HCT116 (cell line): Measurements from ENCODE around the gene SHTN1. TPM values are rescaled to one million over a fixed set of nuclear protein-coding genes. Genes with fewer than 3 reads are reported as not detected.

ENCODE experiments used
- ATAC-seq: fragments of 200-7000 bp; cut with Tn5 transposase; 2 replicates; pipeline ENCODE4 v1.9.1; 2020; ENCODE audit warnings: mild to moderate bottlenecking, moderate library complexity
- BruUV-seq: library from RNA; stranded (reverse); fragments of 400-500 nt; replicated peaks from 2 replicates; lab custom pipeline; 2021; lab: Mats Ljungman, UMichigan
- CTCF ChIA-PET: fragments of 300-600 bp; sonication (Branson Sonifier 250); formaldehyde crosslinking; loops from one replicate; lab custom pipeline; 2021; ENCODE audit warnings: antibody characterized with exemption; lab: Charles Lee
- POLR2A ChIA-PET: fragments of 300-600, 350-600 bp; sonication (Branson Sonifier 250); formaldehyde crosslinking; loops from one replicate; lab custom pipeline; 2021; ENCODE audit warnings: antibody characterized with exemption; lab: Charles Lee
- RAD21 ChIA-PET, 2 experiments: fragments of 300-600 bp; sonication (Branson Sonifier 250); formaldehyde crosslinking; loops; one replicate each; lab custom pipeline; 2023; ENCODE audit warnings: low total read pairs in 2 of 2; ENCODE audit not compliant: uncharacterized antibody in 2 of 2, unreplicated experiment in 2 of 2, low non-redundant PET in 1 of 2; lab: Charles Lee
- DNase-seq: peaks from one replicate; pipeline ENCODE4 v3.0.0-alpha.2; 2010; ENCODE audit warnings: low read depth, low spot score
- H2AFZ ChIP-seq: fragments of 200-600 bp; shearing (Covaris generic), sonication (generic); 2 replicates; pipeline ENCODE4 v1.6.1; 2017; ENCODE audit warnings: low read depth, mixed run types, mixed read lengths, antibody characterized with exemption, low read length; ENCODE audit not compliant: poor library complexity, severe bottlenecking
- H3K27ac ChIP-seq: 2 replicates; pipeline ENCODE4 v1.5.1; 2012; ENCODE audit warnings: low read depth, low read length
- H3K27me3 ChIP-seq: fragments of 200-600 bp; sonication (generic); 2 replicates; pipeline ENCODE4 v1.6.1; 2016; ENCODE audit warnings: mixed run types, low read length, mixed read lengths; ENCODE audit not compliant: insufficient read depth
- H3K36me3 ChIP-seq, 2 experiments: fragments of 200-500 bp in 1 of 2; fragments of 200-600 bp in 1 of 2; sonication (Bioruptor generic) in 1 of 2; sonication (generic) in 1 of 2; 2 replicates each; pipeline versions ENCODE4 v1.5.1 to v1.6.1; 2014 to 2016; ENCODE audit warnings: low read length in 2 of 2, inconsistent platforms in 1 of 2, mixed read lengths in 1 of 2, mixed run types in 1 of 2; ENCODE audit not compliant: insufficient read depth in 2 of 2, control insufficient read depth in 1 of 2
- H3K4me1 ChIP-seq, 2 experiments: fragments of 200-600 bp in 1 of 2; sonication (generic) in 1 of 2; 2 replicates each; pipeline versions ENCODE4 v1.5.1 to v1.6.1; 2012 to 2017; ENCODE audit warnings: low read length in 2 of 2, inconsistent platforms in 1 of 2, mild to moderate bottlenecking in 1 of 2, mixed read lengths in 1 of 2, mixed run types in 1 of 2, moderate library complexity in 1 of 2; ENCODE audit not compliant: insufficient read depth in 2 of 2, control insufficient read depth in 1 of 2
- H3K4me2 ChIP-seq: fragments of 200-600 bp; sonication (generic); 2 replicates; pipeline ENCODE4 v1.6.1; 2017; ENCODE audit warnings: mixed run types, low read length, mixed read lengths
- H3K4me3 ChIP-seq, 2 experiments: fragments of 200-600 bp in 1 of 2; sonication (generic) in 1 of 2; replicated peaks in 1 of 2; 2 replicates each; pipeline ENCODE4 v1.5.1; 2011 to 2016; ENCODE audit warnings: low read length in 2 of 2, control low read depth in 1 of 2, low read depth in 1 of 2, mild to moderate bottlenecking in 1 of 2, mixed read lengths in 1 of 2, mixed run types in 1 of 2
- H3K79me2 ChIP-seq: fragments of 200-600 bp; sonication (generic); 2 replicates; pipeline ENCODE4 v1.6.1; 2017; ENCODE audit warnings: mild to moderate bottlenecking, mixed run types, low read length, moderate library complexity, mixed read lengths; ENCODE audit not compliant: insufficient read depth
- H3K9ac ChIP-seq: fragments of 200-600 bp; sonication (generic); 2 replicates; pipeline ENCODE4 v1.6.1; 2016; ENCODE audit warnings: low read length, mixed read lengths
- H3K9me2 ChIP-seq: fragments of 200-600 bp; sonication (generic), shearing (Covaris generic); 2 replicates; pipeline ENCODE4 v1.6.1; 2017; ENCODE audit warnings: mixed run types, mild to moderate bottlenecking, moderate library complexity; ENCODE audit not compliant: insufficient read depth
- H3K9me3 ChIP-seq, 2 experiments: fragments of 200-500 bp in 1 of 2; fragments of 200-600 bp in 1 of 2; sonication (Bioruptor generic) in 1 of 2; sonication (generic) in 1 of 2; 2 replicates each; pipeline ENCODE4 v1.6.1; 2014 to 2017; ENCODE audit warnings: low read length in 2 of 2, mixed read lengths in 2 of 2, inconsistent platforms in 1 of 2, low read depth in 1 of 2, mild to moderate bottlenecking in 1 of 2, mixed run types in 1 of 2, moderate library complexity in 1 of 2; ENCODE audit not compliant: control insufficient read depth in 1 of 2, insufficient read depth in 1 of 2
- H4K20me1 ChIP-seq: fragments of 200-600 bp; sonication (generic), shearing (Covaris generic); 2 replicates; pipeline ENCODE4 v1.6.1; 2017; ENCODE audit warnings: mixed run types, mild to moderate bottlenecking, moderate library complexity; ENCODE audit not compliant: insufficient read depth
- ATF3 ChIP-seq: IDR thresholded peaks from 2 replicates; pipeline ENCODE4 v1.6.1; 2012
- CBX3 ChIP-seq: IDR thresholded peaks from 2 replicates; pipeline ENCODE4 v1.6.1; 2012; ENCODE audit warnings: low read depth
- CEBPB ChIP-seq: IDR thresholded peaks from 2 replicates; pipeline ENCODE4 v1.6.1; 2012; ENCODE audit warnings: low read depth
- CTCF ChIP-seq, 3 experiments: fragments of 200-600 bp in 1 of 3; sonication (generic) in 1 of 3; IDR thresholded peaks in 2 of 3; conservative IDR thresholded peaks in 1 of 3; 2 replicates each; pipeline ENCODE4 v1.5.1; 2012 to 2017; ENCODE audit warnings: low read depth in 2 of 3, low read length in 2 of 3, antibody characterized with exemption in 1 of 3, borderline replicate concordance in 1 of 3, control low read depth in 1 of 3, mild to moderate bottlenecking in 1 of 3, mixed read lengths in 1 of 3, mixed run types in 1 of 3, moderate library complexity in 1 of 3; ENCODE audit not compliant: insufficient read depth in 1 of 3
- ELF1 ChIP-seq: IDR thresholded peaks from 2 replicates; pipeline ENCODE4 v1.6.1; 2012; ENCODE audit warnings: low read depth, borderline replicate concordance
- EZH2 ChIP-seq: fragments of 200-600 bp; sonication (generic); IDR thresholded peaks from 2 replicates; pipeline ENCODE4 v1.6.1; 2017; ENCODE audit warnings: antibody characterized with exemption, mixed run types
- EZH2phosphoT487 ChIP-seq: fragments of 200-600 bp; IDR thresholded peaks from 2 replicates; pipeline ENCODE4 v1.6.1; 2018; ENCODE audit warnings: antibody characterized with exemption, borderline replicate concordance
- FOSL1 ChIP-seq: IDR thresholded peaks from 2 replicates; pipeline ENCODE4 v1.6.1; 2012; ENCODE audit warnings: low read depth
- JUND ChIP-seq: IDR thresholded peaks from 2 replicates; pipeline ENCODE4 v1.6.1; 2012
- POLR2A ChIP-seq: IDR thresholded peaks from 2 replicates; pipeline ENCODE4 v1.7.0; 2011; ENCODE audit warnings: borderline replicate concordance; ENCODE audit not compliant: insufficient read depth, insufficient read length; ENCODE audit errors: extremely low read depth
- POLR2AphosphoS5 ChIP-seq: IDR thresholded peaks from 2 replicates; pipeline ENCODE4 v1.6.1; 2011; ENCODE audit warnings: mild to moderate bottlenecking, low read depth, low read length, moderate library complexity
- RAD21 ChIP-seq: IDR thresholded peaks from 2 replicates; pipeline ENCODE4 v1.6.1; 2012; ENCODE audit warnings: low read depth, mild to moderate bottlenecking
- REST ChIP-seq: IDR thresholded peaks from 2 replicates; pipeline ENCODE4 v1.6.1; 2012; ENCODE audit warnings: low read depth
- SP1 ChIP-seq: IDR thresholded peaks from 2 replicates; pipeline ENCODE4 v1.6.1; 2012; ENCODE audit warnings: low read depth
- SRF ChIP-seq: IDR thresholded peaks from 2 replicates; pipeline ENCODE4 v1.6.1; 2012; ENCODE audit warnings: low read depth
- TCF7L2 ChIP-seq: IDR thresholded peaks from 2 replicates; pipeline ENCODE4 v1.7.0; 2011; ENCODE audit warnings: borderline replicate concordance, inconsistent platforms; ENCODE audit not compliant: insufficient read depth, insufficient read length; ENCODE audit errors: extremely low read depth
- YY1 ChIP-seq: IDR thresholded peaks from 2 replicates; pipeline ENCODE4 v1.6.1; 2011; ENCODE audit warnings: low read length, low read depth, moderate library complexity, mild to moderate bottlenecking; ENCODE audit not compliant: insufficient replicate concordance; ENCODE audit errors: extremely low read depth
- ZBTB33 ChIP-seq: IDR thresholded peaks from 2 replicates; pipeline ENCODE4 v1.6.1; 2011; ENCODE audit warnings: mild to moderate bottlenecking, low read length, moderate library complexity; ENCODE audit not compliant: insufficient replicate concordance; ENCODE audit errors: extremely low read depth
- ZNF274 ChIP-seq: fragments of 200-500 bp; sonication (Bioruptor generic); IDR thresholded peaks from 2 replicates; pipeline ENCODE4 v1.6.1; 2014; ENCODE audit warnings: mild to moderate bottlenecking, low read depth, low read length, inconsistent platforms
- intact Hi-C: fragments of 100-400 bp; cut with micrococcal nuclease; formaldehyde crosslinking; loops from 2 replicates; pipeline ENCODE4 v1.10.0; 2022
- total RNA-seq: library from RNA; stranded (reverse); gene quantifications from one replicate; pipeline ENCODE4 v1.2.1, GENCODE V29; 2021; ENCODE audit not compliant: unreplicated experiment

Gene SHTN1
- total RNA-seq, 1 experiment from 2014 or later = 64.0 TPM

GRCh38 chr10:117007080-117007479 lies 2.1 kb upstream of the SHTN1 start:
- peaks cover 26% of the 10 kb centered on the region for H3K79me2 ChIP-seq
- no peak for ATAC-seq
- no peaks in the 10 kb centered on the region for H3K27me3 ChIP-seq
- RAD21 ChIA-PET = interaction anchor here (0.7 to 1.3 kb wide), 2 partner anchors 68 to 155 kb away, joined by 3 read pairs; no protein-coding TSS in a partner anchor
- peak overlapping the region; percentile 32 to 85; a peak in 3 of 4 replicates for H3K4me3 ChIP-seq
- H3K27ac ChIP-seq = peak overlapping the region; percentile 92; the same call in 1 of the 2 replicates
- H3K4me1 ChIP-seq = peaks cover 25 to 36% of the 10 kb centered on the region in 2 experiments
- DNase-seq = peak; percentile 81
- H4K20me1 ChIP-seq = no peaks in the 10 kb centered on the region
- intact Hi-C loops = loop anchor here (2.0 to 5.0 kb wide), 2 partner anchors 72 to 160 kb away; no protein-coding TSS in a partner anchor
- BruUV-seq = no TSS peak
- H3K4me2 ChIP-seq = peak overlapping the region; percentile 95
- H3K9me2 ChIP-seq = no peaks in the 10 kb centered on the region
- CTCF ChIA-PET = interaction anchor here (0.9 to 1.2 kb wide), 3 partner anchors 27 to 161 kb away, joined by 3 to 5 read pairs (median 5); no protein-coding TSS in a partner anchor
- no peaks in the 10 kb centered on the region for H3K9me3 ChIP-seq
- peak overlapping the region; percentile 32 for H2AFZ ChIP-seq
- POLR2A ChIA-PET = interaction anchor here (0.6 to 1.7 kb wide), 7 partner anchors 13 to 179 kb away, joined by 3 to 6 read pairs (median 3); partner anchors contain the start of gene ENO4
- peaks cover 0 to 9% of the 10 kb centered on the region in 2 experiments; a peak in 1 of 4 replicates for H3K36me3 ChIP-seq
- peak overlapping the region; percentile 93 for H3K9ac ChIP-seq
- TF ChIP-seq POLR2A = no peak
- peak; percentile 81 for TF ChIP-seq CEBPB
- TF ChIP-seq FOSL1 = peak; percentile 100
- TF ChIP-seq YY1 = peak; percentile 57
- peak; percentile 92 for TF ChIP-seq CBX3
- TF ChIP-seq CTCF (IDR thresholded peaks at IDR 0.05 in 2 of 3, conservative IDR thresholded peaks at IDR 0.05 in 1 of 3; ENCODE audit: borderline replicate concordance in 1 of 3, insufficient read depth in 1 of 3, low read depth in 2 of 3, low read length in 2 of 3) = no peak
- no peak for TF ChIP-seq ELF1
- TF ChIP-seq EZH2 = no peak
- TF ChIP-seq RAD21 = no peak; the same call in 1 of the 2 replicates
- TF ChIP-seq SRF = peak; percentile 84
- TF ChIP-seq SP1 = peak; percentile 87
- no peak for TF ChIP-seq ZBTB33
- TF ChIP-seq EZH2phosphoT487 = no peak
- no peak; the same call in 1 of the 2 replicates for TF ChIP-seq POLR2AphosphoS5
- TF ChIP-seq REST = no peak
- peak; percentile 98 for TF ChIP-seq JUND
- TF ChIP-seq TCF7L2 = no peak
- no peak; the same call in 1 of the 2 replicates for TF ChIP-seq ATF3
- no peak for TF ChIP-seq ZNF274
